PC-3 (cell line): Measurements from ENCODE around the gene UBE2G1. TPM values are rescaled to one million over a fixed set of nuclear protein-coding genes. Genes with fewer than 3 reads are reported as not detected.
"Not testable (repeated sequence)": the region's sequence is repeated elsewhere in the genome, so short reads cannot be mapped to it uniquely, and the experiment has no call there.

ENCODE experiments used
- ATAC-seq: fragments of 200-7000 bp; cut with Tn5 transposase; 2 replicates; pipeline ENCODE4 v1.9.1; 2020; ENCODE audit warnings: mild to moderate bottlenecking, moderate library complexity
- BruUV-seq: library from RNA; stranded (reverse); fragments of 400-500 nt; replicated peaks from 2 replicates; lab custom pipeline; 2021; lab: Mats Ljungman, UMichigan
- CTCF ChIA-PET: fragments of 300-600 bp; sonication (Branson Sonifier 250); formaldehyde crosslinking; loops from one replicate; lab custom pipeline; 2022; ENCODE audit warnings: antibody characterized with exemption; lab: Charles Lee
- POLR2A ChIA-PET: fragments of 300-600 bp; sonication (Branson Sonifier 250); formaldehyde crosslinking; loops from one replicate; lab custom pipeline; 2022; ENCODE audit warnings: antibody characterized with exemption; ENCODE audit not compliant: unreplicated experiment; lab: Charles Lee
- DNase-seq: peaks from one replicate; pipeline ENCODE4 v3.0.0-alpha.2; 2015
- H2AFZ ChIP-seq: fragments of 300-600 bp; sonication (generic); 2 replicates; pipeline ENCODE4 v1.6.0; 2016; ENCODE audit warnings: antibody characterized with exemption, low read length
- H3F3A ChIP-seq: fragments of 300-600 bp; sonication (generic); one replicate; pipeline ENCODE4 v1.6.0; 2017; ENCODE audit warnings: antibody characterized with exemption, low read length, control low read depth, mild to moderate bottlenecking; ENCODE audit not compliant: unreplicated experiment
- H3K27ac ChIP-seq: fragments of 300-600 bp; sonication (generic); 2 replicates; pipeline ENCODE4 v1.5.1; 2016; ENCODE audit warnings: mild to moderate bottlenecking, low read length
- H3K27me3 ChIP-seq: fragments of 300-600 bp; sonication (generic); 2 replicates; pipeline ENCODE4 v1.6.1; 2016; ENCODE audit warnings: low read length, mixed read lengths
- H3K36me3 ChIP-seq: fragments of 300-600 bp; sonication (generic); 2 replicates; pipeline ENCODE4 v1.6.1; 2016; ENCODE audit warnings: low read depth, mixed run types, low read length, mixed read lengths
- H3K4me1 ChIP-seq: fragments of 300-600 bp; sonication (generic); 2 replicates; pipeline ENCODE4 v1.5.1; 2016; ENCODE audit warnings: low read length; ENCODE audit not compliant: insufficient read depth
- H3K4me2 ChIP-seq: fragments of 300-600 bp; sonication (generic); 2 replicates; pipeline ENCODE4 v1.6.0; 2016; ENCODE audit warnings: low read length
- H3K4me3 ChIP-seq: fragments of 300-600 bp; sonication (generic); 2 replicates; pipeline ENCODE4 v1.5.1; 2016; ENCODE audit warnings: mild to moderate bottlenecking, low read length, mixed read lengths
- H3K79me2 ChIP-seq: fragments of 300-600 bp; sonication (generic); 2 replicates; pipeline ENCODE4 v1.6.1; 2017; ENCODE audit warnings: low read length, mixed read lengths
- H3K9ac ChIP-seq: fragments of 300-600 bp; sonication (generic); 2 replicates; pipeline ENCODE4 v1.6.0; 2016; ENCODE audit warnings: mild to moderate bottlenecking, low read length
- H3K9me2 ChIP-seq: fragments of 300-600 bp; sonication (generic); replicated peaks from 2 replicates; pipeline ENCODE4 v1.6.1; 2016; ENCODE audit warnings: mixed run types, low read length, mixed read lengths
- H3K9me3 ChIP-seq: fragments of 300-600 bp; sonication (generic); 2 replicates; pipeline ENCODE4 v1.6.1; 2016; ENCODE audit warnings: low read length, mixed read lengths
- H4K20me1 ChIP-seq: fragments of 300-600 bp; sonication (generic); 2 replicates; pipeline ENCODE4 v1.6.1; 2016; ENCODE audit warnings: low read length, mixed read lengths
- CTCF ChIP-seq: fragments of 300-600 bp; sonication (generic); conservative IDR thresholded peaks from 2 replicates; pipeline ENCODE4 v1.5.1; 2017; ENCODE audit warnings: antibody characterized with exemption, low read depth, mild to moderate bottlenecking, low read length
- EZH2 ChIP-seq: fragments of 300-600 bp; sonication (generic); IDR thresholded peaks from one replicate; pipeline ENCODE4 v1.6.1; 2017; ENCODE audit warnings: antibody characterized with exemption, mild to moderate bottlenecking, low read length; ENCODE audit not compliant: unreplicated experiment
- EZH2phosphoT487 ChIP-seq: fragments of 300-600 bp; sonication (generic); IDR thresholded peaks from 2 replicates; pipeline ENCODE4 v1.6.1; 2018; ENCODE audit warnings: mild to moderate bottlenecking, antibody characterized with exemption, low read length, borderline replicate concordance
- intact Hi-C: fragments of 100-400 bp; cut with micrococcal nuclease; formaldehyde crosslinking; loops from 2 replicates; pipeline ENCODE4 v1.9.0; 2023
- total RNA-seq: library from RNA; depleted of rRNA; stranded (reverse); fragments of >200 nt; gene quantifications from 2 replicates; pipeline ENCODE4 v1.2.3, GENCODE V29; 2014

The UBE2G1 gene
- total RNA-seq, 1 experiment from 2014 or later, result 35.8 TPM

DNA sequence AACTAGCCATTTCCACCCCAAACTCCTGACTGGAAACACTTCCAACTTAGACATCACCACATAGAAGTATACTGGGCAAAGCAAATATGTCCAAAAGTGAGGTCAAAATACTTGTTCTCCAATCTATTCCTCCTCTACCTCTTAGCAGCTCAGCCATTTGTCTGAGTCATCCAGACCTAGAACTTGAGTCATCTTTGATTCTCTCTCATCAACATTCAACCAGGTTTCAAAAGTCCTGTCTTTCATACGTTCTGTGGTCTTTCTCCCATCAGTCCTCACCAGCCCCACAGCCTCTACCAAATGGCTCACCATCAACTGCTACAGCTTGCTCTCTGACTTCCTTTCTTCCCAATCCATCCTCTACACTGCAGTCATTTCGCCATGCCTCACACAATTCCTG, 109.5 kb downstream of the UBE2G1 start:
- H3K9me3 ChIP-seq, result no peaks in the 10 kb centered on the region
- no peaks in the 10 kb centered on the region for H3F3A ChIP-seq
- no peak overlapping the region for H3K4me2 ChIP-seq
- ATAC-seq, result no peak
- H3K4me3 ChIP-seq, result no peak overlapping the region
- POLR2A ChIA-PET, result no interaction called here
- H4K20me1 ChIP-seq, result 0 out of 2 replicates have a peak, but pooled peaks cover 3% of the 10 kb centered on the region
- peaks cover 11% of the 10 kb centered on the region for H3K36me3 ChIP-seq
- peaks cover 96% of the 10 kb centered on the region for H3K79me2 ChIP-seq
- H3K27ac ChIP-seq, result no peak overlapping the region
- H3K27me3 ChIP-seq, result no peaks in the 10 kb centered on the region
- H3K9ac ChIP-seq, result no peak overlapping the region
- intact Hi-C loops, result no loop called here
- TF ChIP-seq EZH2phosphoT487 (no peak), CTCF (no peak), EZH2 (no peak)
- no peaks in the 10 kb centered on the region for H3K4me1 ChIP-seq
- CTCF ChIA-PET, result no interaction called here
- no peak overlapping the region for H2AFZ ChIP-seq
- no TSS peak for BruUV-seq
- H3K9me2 ChIP-seq, result no peaks in the 10 kb centered on the region
- DNase-seq, result peak; percentile 28

DNA sequence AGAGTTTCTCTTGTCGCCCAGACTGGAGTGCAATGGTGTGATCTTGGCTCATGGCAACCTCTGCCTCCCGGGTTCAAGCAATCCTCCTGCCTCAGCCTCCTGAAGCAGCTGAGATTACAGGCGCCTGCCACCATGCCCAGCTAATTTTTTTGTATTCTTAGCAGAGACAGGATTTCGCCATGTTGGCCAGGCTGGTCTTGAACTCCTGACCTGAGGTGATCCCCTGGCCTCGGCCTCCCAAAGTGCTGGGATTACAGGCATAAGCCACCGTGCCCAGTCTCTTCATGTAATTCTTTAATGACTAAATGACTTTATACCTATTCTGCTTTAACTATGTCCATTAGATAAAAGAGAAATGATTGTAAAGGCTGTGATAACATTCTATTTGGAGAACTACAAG, 111.2 kb downstream of the UBE2G1 start:
- H3K4me1 ChIP-seq, intact Hi-C loops, H3K4me2 ChIP-seq, H3K9me3 ChIP-seq, H3K27me3 ChIP-seq, POLR2A ChIA-PET, H3K27ac ChIP-seq, H4K20me1 ChIP-seq, BruUV-seq, H3K9me2 ChIP-seq, H3K4me3 ChIP-seq, CTCF ChIA-PET, DNase-seq, H3F3A ChIP-seq, H3K9ac ChIP-seq, ATAC-seq, H2AFZ ChIP-seq: not testable (repeated sequence)
- Histone ChIP-seq H3K79me2 (peaks cover 95% of the 10 kb centered on the region), H3K36me3 (peaks cover 10% of the 10 kb centered on the region)

DNA sequence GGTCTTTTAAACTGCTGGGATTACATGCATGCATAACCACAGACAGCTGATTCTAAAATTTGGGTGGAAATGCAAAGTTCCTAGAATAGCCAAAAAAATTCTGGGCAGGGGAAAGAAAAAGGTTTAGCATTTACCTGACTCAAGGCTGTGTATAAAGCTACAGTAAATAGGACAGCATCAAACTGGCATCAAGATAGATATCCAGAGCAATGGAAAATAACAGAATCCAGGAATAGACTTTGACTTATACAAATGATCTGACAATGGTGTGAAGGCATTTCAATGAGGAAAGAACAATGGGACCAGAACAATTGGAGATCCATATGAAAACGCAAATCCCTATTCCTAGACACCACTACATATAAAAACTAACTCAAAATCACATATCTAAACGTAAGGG, 115.6 kb downstream of the UBE2G1 start:
- H3K4me2 ChIP-seq, result no peak overlapping the region
- no peak overlapping the region for H3K4me3 ChIP-seq
- H3K79me2 ChIP-seq, result peaks cover 96% of the 10 kb centered on the region
- TF ChIP-seq EZH2phosphoT487 (no peak), EZH2 (no peak), CTCF (no peak)
- no peaks in the 10 kb centered on the region for H3K36me3 ChIP-seq
- no TSS peak for BruUV-seq
- intact Hi-C loops, result no loop called here
- no peak overlapping the region for H3K27ac ChIP-seq
- ChIA-PET CTCF (interaction anchor here (0.6 kb wide), 1 partner anchor 299 kb away, joined by 3 read pairs; no protein-coding TSS in a partner anchor), POLR2A (no interaction called here)
- H3F3A ChIP-seq, result no peaks in the 10 kb centered on the region
- H3K27me3 ChIP-seq, result no peaks in the 10 kb centered on the region
- no peak for ATAC-seq
- no peak overlapping the region for H3K9ac ChIP-seq
- H4K20me1 ChIP-seq, result peaks cover 10% of the 10 kb centered on the region; the same call in 1 of the 2 replicates
- no peaks in the 10 kb centered on the region for H3K9me3 ChIP-seq
- no peaks in the 10 kb centered on the region for H3K9me2 ChIP-seq
- no peak for DNase-seq
- H2AFZ ChIP-seq, result no peak overlapping the region
- peaks cover 21% of the 10 kb centered on the region for H3K4me1 ChIP-seq
